NB4 (cell line): ENCODE measurements around the gene KLK10.

ENCODE experiments used
- CTCF ChIP-seq: IDR thresholded peaks from one replicate; pipeline ENCODE4 v1.5.1; 2012; ENCODE audit warnings: low read depth, low read length
- POLR2A ChIP-seq: IDR thresholded peaks from 2 replicates; pipeline ENCODE4 v1.6.1; 2011; ENCODE audit warnings: mild to moderate bottlenecking; ENCODE audit not compliant: insufficient read length; ENCODE audit errors: extremely low read depth

GRCh38 chr19:51031880-51032225, 12.3 kb upstream of the KLK10 start:
- TF ChIP-seq POLR2A (no peak), CTCF (no peak)
